HAP-1 (cell line): ENCODE data around the gene STYK1.
"Not testable (repeated sequence)": the region's sequence is repeated elsewhere in the genome, so short reads cannot be mapped to it uniquely, and the experiment has no call there.

Experiments used
- DNase-seq, 2 experiments: peaks; one replicate each; pipeline ENCODE4 v3.0.0-alpha.2; 2016 to 2020; ENCODE audit warnings: low spot score in 2 of 2
- H3K27me3 ChIP-seq: fragments of 250-450 bp; sonication (Bioruptor Pico); 2 replicates; pipeline ENCODE4 v1.5.1; 2020; ENCODE audit warnings: low read depth, mild to moderate bottlenecking, moderate library complexity
- H3K36me3 ChIP-seq: fragments of 250-450 bp; sonication (Bioruptor Pico); replicated peaks from 2 replicates; pipeline ENCODE4 v1.5.1; 2020; ENCODE audit warnings: mild to moderate bottlenecking
- H3K4me1 ChIP-seq: fragments of 250-450 bp; sonication (Bioruptor Pico); 2 replicates; pipeline ENCODE4 v1.5.1; 2020; ENCODE audit warnings: mild to moderate bottlenecking
- H3K4me3 ChIP-seq: fragments of 250-450 bp; sonication (Bioruptor Pico); 2 replicates; pipeline ENCODE4 v1.5.1; 2020; ENCODE audit warnings: mild to moderate bottlenecking, moderate library complexity
- H3K9me3 ChIP-seq: fragments of 250-450 bp; sonication (Bioruptor Pico); 2 replicates; pipeline ENCODE4 v1.5.1; 2020; ENCODE audit warnings: mild to moderate bottlenecking, moderate library complexity
- in situ Hi-C: fragments of 300-500 bp; cut with MboI; formaldehyde crosslinking; loops from 3 replicates; pipeline ENCODE4 v1.14.3; 2020; ENCODE audit warnings: low sequenced_read_pairs, inconsistent platforms, mixed read lengths

STYK1 gene

DNA sequence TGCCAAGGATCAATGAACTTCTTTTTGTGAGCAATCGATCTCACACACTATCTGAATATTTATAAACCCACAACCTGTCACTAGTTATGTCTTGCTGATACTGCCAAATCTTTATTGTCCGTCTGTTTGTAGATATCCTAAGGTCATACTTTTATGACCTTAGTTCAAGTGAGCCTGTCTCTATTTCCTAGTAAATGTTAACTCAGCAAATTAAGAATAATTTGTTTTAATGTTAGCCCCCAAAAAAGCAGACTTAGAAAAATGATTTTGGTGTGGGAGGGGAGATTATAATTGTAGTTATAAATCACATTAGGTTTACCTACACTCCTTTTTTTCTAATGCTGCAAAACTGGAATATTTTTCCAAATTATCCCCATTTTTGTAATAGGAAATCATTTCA is 9.4 kb downstream of the STYK1 start:
- H3K4me1 ChIP-seq: peaks cover 13% of the 10 kb centered on the region
- H3K27me3 ChIP-seq: no peaks in the 10 kb centered on the region
- H3K9me3 ChIP-seq: no peaks in the 10 kb centered on the region
- no peak overlapping the region for H3K4me3 ChIP-seq
- no peak for DNase-seq
- no peaks in the 10 kb centered on the region for H3K36me3 ChIP-seq
- in situ Hi-C loops: no loop called here

- H3K4me3 ChIP-seq: no peak overlapping the region
- H3K27me3 ChIP-seq: no peaks in the 10 kb centered on the region
- H3K36me3 ChIP-seq: no peaks in the 10 kb centered on the region
- no peaks in the 10 kb centered on the region for H3K9me3 ChIP-seq
- H3K4me1 ChIP-seq: peaks cover 13% of the 10 kb centered on the region
- DNase-seq: no peak
- in situ Hi-C loops: no loop called here
Observed at GRCh38 chr12:10663869-10664268, 10.0 kb downstream of the STYK1 start.

DNA sequence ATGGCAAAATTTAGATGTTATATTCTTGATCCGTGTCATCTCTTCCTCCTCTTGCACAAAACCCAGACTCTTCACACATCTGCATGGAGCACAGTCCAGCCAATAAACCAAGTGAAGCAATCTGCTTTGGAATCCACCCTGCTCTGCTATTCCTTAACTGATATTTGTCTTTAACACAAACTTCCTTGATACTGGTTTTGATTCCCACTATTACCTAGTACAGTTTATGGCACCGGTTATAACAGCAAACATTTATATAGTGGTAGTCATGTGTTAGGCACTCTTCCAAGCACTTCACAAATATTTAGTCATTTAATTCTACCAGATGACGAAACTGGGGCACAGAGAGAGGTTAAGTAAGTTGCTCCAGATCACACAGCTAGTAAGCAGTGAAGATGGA is 12.5 kb downstream of the STYK1 start:
- peaks cover 13% of the 10 kb centered on the region for H3K4me1 ChIP-seq
- no peak for DNase-seq
- no peaks in the 10 kb centered on the region for H3K27me3 ChIP-seq
- no peaks in the 10 kb centered on the region for H3K9me3 ChIP-seq
- in situ Hi-C loops: no loop called here
- no peak overlapping the region for H3K4me3 ChIP-seq
- H3K36me3 ChIP-seq: no peaks in the 10 kb centered on the region

GRCh38 chr12:10654003-10654402 is 19.8 kb downstream of the STYK1 start:
- Histone ChIP-seq H3K4me1 (no peaks in the 10 kb centered on the region), H3K9me3 (no peaks in the 10 kb centered on the region), H3K36me3 (no peaks in the 10 kb centered on the region), H3K27me3 (no peaks in the 10 kb centered on the region), H3K4me3 (no peak overlapping the region)
- in situ Hi-C loops: no loop called here
- no peak for DNase-seq

GRCh38 chr12:10652192-10652591 is 21.7 kb downstream of the STYK1 start:
- Histone ChIP-seq H3K9me3 (no peaks in the 10 kb centered on the region), H3K4me3 (no peak overlapping the region), H3K4me1 (no peaks in the 10 kb centered on the region), H3K27me3 (no peaks in the 10 kb centered on the region), H3K36me3 (no peaks in the 10 kb centered on the region)
- DNase-seq: no peak
- in situ Hi-C loops: no loop called here

DNA sequence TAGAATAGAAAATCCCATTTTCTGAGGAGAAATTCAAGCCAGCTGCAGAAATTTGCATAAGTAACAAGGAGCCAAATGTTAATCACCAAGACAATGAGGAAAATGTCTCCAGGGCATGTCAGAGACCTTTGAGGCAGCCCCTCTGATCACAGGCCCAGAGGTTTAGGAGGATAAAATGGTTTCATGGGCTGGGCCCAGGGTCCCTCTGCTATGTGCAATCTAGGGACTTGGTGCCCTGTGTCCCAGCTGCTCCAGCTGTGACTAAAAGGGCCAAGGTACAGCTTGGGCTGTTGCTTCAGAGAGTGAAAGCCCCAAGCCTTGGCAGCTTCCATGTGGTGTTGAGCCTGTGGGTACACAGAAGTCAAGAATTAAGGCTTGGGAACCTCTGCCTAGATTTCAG is 27.3 kb downstream of the STYK1 start:
- in situ Hi-C loops, H3K4me1 ChIP-seq, H3K27me3 ChIP-seq, H3K4me3 ChIP-seq, H3K36me3 ChIP-seq, DNase-seq: not testable (repeated sequence)
- H3K9me3 ChIP-seq: peaks cover 11% of the 10 kb centered on the region

- DNase-seq: no peak
- in situ Hi-C loops: no loop called here
- Histone ChIP-seq H3K36me3 (no peaks in the 10 kb centered on the region), H3K4me1 (no peaks in the 10 kb centered on the region), H3K27me3 (no peaks in the 10 kb centered on the region), H3K4me3 (no peak overlapping the region), H3K9me3 (peaks cover 11% of the 10 kb centered on the region)
Observed at GRCh38 chr12:10645910-10646309, 27.9 kb downstream of the STYK1 start.

- Histone ChIP-seq H3K9me3 (peaks cover 11% of the 10 kb centered on the region), H3K4me1 (no peaks in the 10 kb centered on the region), H3K4me3 (no peak overlapping the region), H3K27me3 (no peaks in the 10 kb centered on the region), H3K36me3 (no peaks in the 10 kb centered on the region)
- DNase-seq: no peak
- in situ Hi-C loops: no loop called here
Observed at GRCh38 chr12:10641735-10642500, 31.9 kb downstream of the STYK1 start.

DNA sequence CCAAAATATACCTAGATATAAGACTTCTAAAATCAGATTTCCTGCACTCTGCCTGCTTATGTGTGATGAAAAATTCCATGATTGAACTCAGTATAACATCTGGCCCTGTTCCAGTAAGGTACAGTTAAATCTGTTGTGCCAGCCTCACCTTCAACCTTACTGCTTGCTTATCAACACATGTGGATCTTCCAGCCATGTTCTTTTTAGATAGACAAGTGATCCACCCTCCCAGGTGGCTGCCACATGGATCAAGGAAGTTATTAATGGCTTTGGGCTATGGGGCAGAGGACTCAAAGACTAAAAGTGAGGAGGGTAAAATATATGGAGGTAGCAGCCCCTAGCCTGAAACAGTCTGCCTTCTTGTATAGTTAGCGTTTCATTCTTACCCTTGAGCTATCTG is 35.1 kb downstream of the STYK1 start:
- H3K9me3 ChIP-seq: no peaks in the 10 kb centered on the region
- H3K27me3 ChIP-seq: no peaks in the 10 kb centered on the region
- no peak for DNase-seq
- H3K36me3 ChIP-seq: no peaks in the 10 kb centered on the region
- in situ Hi-C loops: no loop called here
- H3K4me1 ChIP-seq: no peaks in the 10 kb centered on the region
- H3K4me3 ChIP-seq: no peak overlapping the region

DNA sequence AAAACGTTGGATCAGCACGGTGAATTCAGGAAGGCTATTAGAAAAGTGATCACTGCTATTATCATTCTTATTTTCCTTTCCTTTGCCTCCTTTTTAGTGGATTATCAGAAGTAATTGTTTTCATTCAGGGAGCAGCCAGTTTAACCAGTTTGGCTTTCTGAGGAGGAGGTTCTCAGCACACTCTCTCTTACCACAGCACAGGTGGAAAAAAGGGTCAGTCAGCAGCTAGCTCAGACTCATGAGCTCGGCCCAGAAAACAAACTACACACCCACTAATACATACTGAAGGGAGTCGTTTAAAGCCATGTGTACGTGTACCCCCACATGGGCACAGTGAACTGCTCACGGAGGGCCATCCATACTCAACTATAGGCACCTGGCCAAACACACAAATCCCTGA is 37.2 kb downstream of the STYK1 start:
- DNase-seq: no peak
- Histone ChIP-seq H3K27me3 (no peaks in the 10 kb centered on the region), H3K9me3 (no peaks in the 10 kb centered on the region), H3K4me3 (no peak overlapping the region), H3K36me3 (no peaks in the 10 kb centered on the region), H3K4me1 (no peaks in the 10 kb centered on the region)
- in situ Hi-C loops: no loop called here

DNA sequence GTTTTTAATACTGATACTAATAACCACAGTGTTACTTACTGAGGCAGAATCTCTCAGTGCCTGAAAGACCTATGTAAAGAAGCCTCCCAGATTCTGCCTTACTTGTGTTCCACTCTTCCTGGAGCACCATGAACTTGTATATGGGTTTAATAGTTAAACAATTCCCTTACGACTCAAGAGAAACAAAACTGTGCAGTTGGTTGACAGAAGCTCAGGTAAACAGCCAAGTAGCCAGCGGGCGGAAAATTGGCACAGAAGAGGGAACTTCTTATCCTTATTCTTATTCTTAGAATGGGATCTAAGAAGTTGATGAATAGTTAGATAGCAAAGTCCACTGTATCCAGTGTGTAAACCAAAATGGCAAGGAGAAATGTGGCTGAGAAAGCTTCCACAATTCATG is 37.7 kb downstream of the STYK1 start:
- Histone ChIP-seq H3K9me3 (no peaks in the 10 kb centered on the region), H3K4me3 (no peak overlapping the region), H3K36me3 (no peaks in the 10 kb centered on the region), H3K27me3 (no peaks in the 10 kb centered on the region), H3K4me1 (no peaks in the 10 kb centered on the region)
- in situ Hi-C loops: no loop called here
- no peak for DNase-seq

DNA sequence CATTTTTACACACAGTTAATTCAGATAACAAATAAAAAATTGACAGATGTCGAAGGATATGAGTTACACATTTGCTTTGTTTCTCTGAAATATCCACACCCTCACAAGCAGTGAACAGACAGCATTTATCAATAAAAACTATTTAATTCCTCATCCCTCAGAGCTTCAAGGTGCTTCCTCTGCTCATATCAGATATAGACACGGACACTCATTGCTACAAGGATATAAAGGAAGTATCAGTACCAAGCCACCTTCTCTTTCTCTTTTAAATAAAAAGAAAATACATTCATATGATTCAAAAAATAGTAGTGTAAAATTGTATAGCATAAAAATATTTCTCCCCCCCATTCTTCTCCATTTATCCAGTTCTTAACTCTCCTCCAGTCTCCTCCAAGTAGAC is 38.5 kb downstream of the STYK1 start:
- H3K27me3 ChIP-seq: no peaks in the 10 kb centered on the region
- in situ Hi-C loops: no loop called here

DNA sequence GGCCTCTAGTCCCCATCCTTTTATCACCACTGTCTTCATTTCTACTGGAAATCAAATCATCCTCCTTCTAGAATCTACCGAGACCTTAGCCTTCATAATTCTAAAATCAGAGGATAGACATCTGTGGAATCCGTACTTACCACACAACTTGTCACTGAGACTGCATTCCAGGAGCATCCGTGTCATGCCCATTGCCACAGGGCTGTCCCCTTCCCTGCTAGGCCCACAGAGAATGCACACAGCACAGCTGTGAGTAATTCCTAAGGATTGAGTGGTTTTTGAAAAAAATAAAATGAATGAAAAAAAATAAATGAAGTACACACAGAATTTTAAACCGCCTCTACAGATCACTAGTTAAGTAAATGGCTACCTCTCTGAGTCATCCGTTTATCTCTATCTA is 39.4 kb downstream of the STYK1 start:
- no peaks in the 10 kb centered on the region for H3K36me3 ChIP-seq
- H3K4me3 ChIP-seq: no peak overlapping the region
- no peaks in the 10 kb centered on the region for H3K4me1 ChIP-seq
- no peak for DNase-seq
- in situ Hi-C loops: no loop called here
- no peaks in the 10 kb centered on the region for H3K27me3 ChIP-seq
- no peaks in the 10 kb centered on the region for H3K9me3 ChIP-seq

More for the DNA sequence above, 38.5 kb downstream of the STYK1 start:
- no peaks in the 10 kb centered on the region for H3K4me1 ChIP-seq
- no peak for DNase-seq
- H3K36me3 ChIP-seq: no peaks in the 10 kb centered on the region
- no peak overlapping the region for H3K4me3 ChIP-seq
- H3K9me3 ChIP-seq: no peaks in the 10 kb centered on the region

GRCh38 chr12:10633541-10633940 is 40.3 kb downstream of the STYK1 start:
- in situ Hi-C loops: no loop called here
- Histone ChIP-seq H3K4me3 (no peak overlapping the region), H3K27me3 (no peaks in the 10 kb centered on the region), H3K9me3 (no peaks in the 10 kb centered on the region), H3K4me1 (peaks cover 6% of the 10 kb centered on the region), H3K36me3 (no peaks in the 10 kb centered on the region)
- DNase-seq: no peak

- no peak for DNase-seq
- Histone ChIP-seq H3K27me3 (no peaks in the 10 kb centered on the region), H3K4me3 (no peak overlapping the region), H3K36me3 (no peaks in the 10 kb centered on the region), H3K9me3 (no peaks in the 10 kb centered on the region), H3K4me1 (peaks cover 14% of the 10 kb centered on the region)
- in situ Hi-C loops: no loop called here
Observed at GRCh38 chr12:10632226-10632625, 41.6 kb downstream of the STYK1 start.
